RKO (cell line): Measurements from ENCODE around the gene TNFSF12.

Experiments used
- DNase-seq: peaks from one replicate; pipeline ENCODE4 v3.0.0-alpha.2; 2016; ENCODE audit warnings: low spot score

The TNFSF12 gene

GRCh38 chr17:7544911-7545310, 3.9 kb upstream of the TNFSF12 start:
- no peak for DNase-seq

- DNase-seq, result no peak
These were observed 670 bp downstream of the TNFSF12 start for GRCh38 chr17:7549401-7550055.

- no peak for DNase-seq
These were observed 1.5 kb downstream of the TNFSF12 start for GRCh38 chr17:7550344-7550743.

- no peak for DNase-seq
These were observed 2.5 kb downstream of the TNFSF12 start for GRCh38 chr17:7551396-7551795.

DNA sequence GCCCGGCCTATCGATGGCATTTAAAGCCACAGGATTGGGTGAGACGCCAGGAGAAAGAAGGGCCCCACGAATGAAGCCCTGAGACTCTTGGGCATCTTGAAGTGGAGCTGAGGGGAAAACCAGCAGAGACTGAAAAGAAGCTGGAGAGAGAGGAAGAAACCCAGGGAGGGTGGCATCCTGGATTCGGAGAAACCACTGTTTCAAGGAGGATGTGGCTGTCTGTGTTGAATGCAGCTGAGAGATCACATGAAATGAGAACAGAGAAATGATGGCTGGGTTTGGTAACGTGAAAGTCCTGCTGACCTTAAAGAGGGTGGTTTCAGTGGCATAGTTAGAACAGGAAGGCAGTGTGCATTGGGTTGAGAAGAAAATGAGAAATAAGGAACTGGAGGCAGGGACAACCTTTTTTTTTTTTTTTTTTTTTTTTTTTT, 3.8 kb downstream of the TNFSF12 start:
- no peak for DNase-seq

GRCh38 chr17:7553356-7553755, 4.5 kb downstream of the TNFSF12 start:
- no peak for DNase-seq

DNA sequence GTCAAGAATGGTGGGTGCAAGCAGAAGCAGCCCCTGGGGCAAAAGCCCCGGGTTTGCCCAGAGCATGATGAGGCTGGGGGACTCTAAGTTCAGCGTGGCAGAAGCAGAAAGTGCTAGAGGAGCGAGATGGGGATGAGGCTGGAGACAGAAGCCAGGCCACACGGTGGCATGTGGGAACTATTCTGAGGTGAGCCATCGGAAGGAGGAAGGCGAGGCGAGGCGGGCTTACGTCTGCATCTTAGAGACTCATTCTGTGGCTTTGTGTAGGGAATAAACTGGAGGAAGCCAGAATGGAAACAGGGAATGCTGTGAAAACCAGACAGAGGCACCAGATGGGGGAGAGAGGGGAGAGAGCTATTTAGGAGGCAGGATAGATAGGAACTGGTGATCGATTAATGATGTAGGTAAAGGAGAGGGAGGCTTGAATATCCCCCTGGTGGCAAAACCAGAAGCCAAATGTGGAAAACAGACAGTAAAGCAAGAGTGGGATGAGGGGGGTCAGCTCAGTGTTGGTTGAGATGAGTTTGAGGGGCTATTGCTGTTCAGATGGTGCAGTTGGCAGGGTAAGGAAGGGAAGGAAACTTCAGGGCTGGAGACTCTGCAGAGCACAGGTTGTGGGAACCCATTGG, 6.6 kb downstream of the TNFSF12 start:
- DNase-seq, result no peak

DNA sequence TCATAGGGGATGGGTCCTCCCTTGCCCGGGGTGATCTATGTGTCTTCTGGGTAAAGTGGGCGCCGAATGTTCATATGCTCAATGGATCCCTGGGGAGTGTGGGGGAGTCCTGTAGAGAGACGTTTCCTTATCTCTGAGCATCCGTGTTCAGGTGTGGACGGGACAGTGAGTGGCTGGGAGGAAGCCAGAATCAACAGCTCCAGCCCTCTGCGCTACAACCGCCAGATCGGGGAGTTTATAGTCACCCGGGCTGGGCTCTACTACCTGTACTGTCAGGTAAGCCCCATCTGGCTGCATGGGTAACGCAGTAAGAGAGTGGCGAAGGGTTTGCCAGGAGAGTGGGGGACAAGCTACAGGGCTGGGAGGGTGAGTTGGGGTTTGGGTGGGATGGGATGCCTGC, 7.8 kb downstream of the TNFSF12 start:
- no peak for DNase-seq

- DNase-seq, result no peak
These were observed 8.4 kb downstream of the TNFSF12 start for GRCh38 chr17:7557147-7557764.

DNA sequence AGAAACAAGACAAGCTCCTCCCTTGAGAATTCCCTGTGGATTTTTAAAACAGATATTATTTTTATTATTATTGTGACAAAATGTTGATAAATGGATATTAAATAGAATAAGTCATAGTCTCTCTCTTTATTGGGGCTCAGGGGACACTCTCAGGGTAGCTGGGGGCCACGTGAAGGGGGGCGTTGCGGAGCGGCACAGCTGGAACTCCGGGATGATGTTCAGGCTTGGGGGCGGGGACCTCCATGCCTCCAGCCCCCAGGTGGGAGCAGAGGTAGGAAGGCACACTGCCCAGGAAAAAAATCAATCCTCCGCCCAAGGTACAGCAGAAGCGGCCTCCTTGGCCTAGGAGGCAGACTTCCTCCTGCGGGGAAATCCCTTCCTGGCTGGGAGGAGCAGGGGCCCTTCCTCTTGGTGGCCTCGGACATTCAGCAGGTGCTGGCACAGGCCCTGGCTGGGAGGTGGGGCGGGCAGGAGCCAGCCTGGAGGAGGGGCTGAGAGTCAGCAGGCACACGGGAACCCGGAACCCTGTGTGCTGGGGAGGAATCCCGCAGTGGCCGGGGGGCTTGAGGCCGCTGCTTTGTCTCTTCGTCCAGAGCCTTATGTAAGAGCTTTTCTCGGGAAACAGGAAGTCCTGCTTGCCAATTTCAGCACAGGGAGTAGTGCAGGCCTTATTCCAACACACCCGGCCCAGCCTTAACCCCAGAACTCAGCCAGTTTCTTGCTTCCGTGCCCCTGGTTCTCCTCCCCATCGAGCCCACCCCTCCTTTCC, 9.1 kb downstream of the TNFSF12 start:
- no peak for DNase-seq

DNA sequence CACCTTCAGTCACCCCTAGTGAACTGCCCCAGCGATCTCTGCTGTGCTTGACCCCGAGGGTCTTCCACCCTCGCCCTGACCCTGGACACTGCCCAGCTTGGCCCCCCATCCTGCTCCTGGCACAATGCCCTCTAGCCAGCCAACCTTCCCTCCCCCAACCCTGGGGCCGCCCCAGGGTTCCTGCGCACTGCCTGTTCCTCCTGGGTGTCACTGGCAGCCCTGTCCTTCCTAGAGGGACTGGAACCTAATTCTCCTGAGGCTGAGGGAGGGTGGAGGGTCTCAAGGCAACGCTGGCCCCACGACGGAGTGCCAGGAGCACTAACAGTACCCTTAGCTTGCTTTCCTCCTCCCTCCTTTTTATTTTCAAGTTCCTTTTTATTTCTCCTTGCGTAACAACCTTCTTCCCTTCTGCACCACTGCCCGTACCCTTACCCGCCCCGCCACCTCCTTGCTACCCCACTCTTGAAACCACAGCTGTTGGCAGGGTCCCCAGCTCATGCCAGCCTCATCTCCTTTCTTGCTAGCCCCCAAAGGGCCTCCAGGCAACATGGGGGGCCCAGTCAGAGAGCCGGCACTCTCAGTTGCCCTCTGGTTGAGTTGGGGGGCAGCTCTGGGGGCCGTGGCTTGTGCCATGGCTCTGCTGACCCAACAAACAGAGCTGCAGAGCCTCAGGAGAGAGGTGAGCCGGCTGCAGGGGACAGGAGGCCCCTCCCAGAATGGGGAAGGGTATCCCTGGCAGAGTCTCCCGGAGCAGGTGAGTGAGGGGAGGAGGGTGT, 9.9 kb downstream of the TNFSF12 start, which contains the start of gene TNFSF13:
TNFSF13 (plus strand) TSS at position 207 of the 776 bp plus-strand sequence; CDS start at position 497, 290 bp downstream.
- DNase-seq, result no peak

DNA sequence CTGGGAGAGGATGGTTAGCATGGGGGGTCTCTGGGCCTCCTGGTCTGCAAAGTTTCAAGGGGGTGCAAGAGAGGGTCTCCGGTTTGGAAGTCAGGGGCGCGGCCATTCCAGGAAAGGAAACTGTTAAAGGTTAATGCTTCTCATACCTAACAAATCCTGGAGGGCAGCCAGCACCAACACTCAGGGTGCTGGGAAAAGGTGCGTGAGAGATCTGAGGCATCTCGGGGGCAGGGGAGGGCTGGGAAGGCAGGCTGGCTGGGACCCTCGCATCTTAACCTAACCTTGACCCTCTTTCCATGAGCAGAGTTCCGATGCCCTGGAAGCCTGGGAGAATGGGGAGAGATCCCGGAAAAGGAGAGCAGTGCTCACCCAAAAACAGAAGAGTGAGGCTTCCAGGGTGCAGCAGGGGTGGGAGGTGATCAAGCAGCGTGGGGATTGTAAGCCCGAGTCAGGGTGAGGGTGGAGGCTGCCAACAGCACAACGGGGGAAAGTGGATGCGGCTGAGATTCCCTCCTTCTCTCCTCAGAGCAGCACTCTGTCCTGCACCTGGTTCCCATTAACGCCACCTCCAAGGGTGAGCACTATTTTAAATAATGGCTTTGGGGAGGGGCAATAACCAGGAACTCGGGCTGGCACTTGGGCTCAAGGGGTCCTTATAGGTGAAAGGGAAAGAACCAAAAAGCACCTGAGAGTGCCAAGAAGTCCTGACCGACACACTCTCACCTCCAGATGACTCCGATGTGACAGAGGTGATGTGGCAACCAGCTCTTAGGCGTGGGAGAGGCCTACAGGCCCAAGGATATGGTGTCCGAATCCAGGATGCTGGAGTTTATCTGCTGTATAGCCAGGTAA, 10.7 kb downstream of the TNFSF12 start:
- DNase-seq, result no peak

DNA sequence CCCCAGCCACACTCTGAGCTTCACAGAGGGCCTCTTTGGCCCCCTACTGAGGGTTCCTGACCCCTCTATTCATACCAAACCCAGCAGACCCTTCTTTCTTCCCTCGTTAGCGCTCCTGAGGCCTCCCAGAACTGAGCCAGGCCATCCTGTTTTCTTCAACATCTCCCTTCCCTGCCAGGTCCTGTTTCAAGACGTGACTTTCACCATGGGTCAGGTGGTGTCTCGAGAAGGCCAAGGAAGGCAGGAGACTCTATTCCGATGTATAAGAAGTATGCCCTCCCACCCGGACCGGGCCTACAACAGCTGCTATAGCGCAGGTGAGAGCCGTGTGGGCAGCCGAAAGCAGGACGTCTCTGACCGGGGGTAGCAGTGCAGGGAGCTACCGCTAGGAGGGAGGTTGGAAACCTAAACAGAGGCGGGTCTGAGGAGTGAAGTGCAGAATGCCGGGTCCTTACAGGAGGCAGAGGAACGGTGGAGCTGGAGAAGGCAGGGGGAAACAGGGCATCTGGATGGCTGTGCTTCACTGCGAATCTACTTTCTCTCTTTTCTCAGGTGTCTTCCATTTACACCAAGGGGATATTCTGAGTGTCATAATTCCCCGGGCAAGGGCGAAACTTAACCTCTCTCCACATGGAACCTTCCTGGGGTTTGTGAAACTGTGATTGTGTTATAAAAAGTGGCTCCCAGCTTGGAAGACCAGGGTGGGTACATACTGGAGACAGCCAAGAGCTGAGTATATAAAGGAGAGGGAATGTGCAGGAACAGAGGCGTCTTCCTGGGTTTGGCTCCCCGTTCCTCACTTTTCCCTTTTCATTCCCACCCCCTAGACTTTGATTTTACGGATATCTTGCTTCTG, 11.5 kb downstream of the TNFSF12 start:
- DNase-seq, result peak; percentile 68

GRCh38 chr17:7561028-7561575, 12.2 kb downstream of the TNFSF12 start:
- DNase-seq, result peak; percentile 89

GRCh38 chr17:7561589-7562207, 12.8 kb downstream of the TNFSF12 start, which contains the start of gene SENP3:
SENP3 (plus strand) TSS chr17:7561919; CDS start chr17:7563077, 1,158 bp downstream.
- peak; percentile 91 for DNase-seq

GRCh38 chr17:7562208-7562605, 13.3 kb downstream of the TNFSF12 start:
- DNase-seq, result peak; percentile 46

DNA sequence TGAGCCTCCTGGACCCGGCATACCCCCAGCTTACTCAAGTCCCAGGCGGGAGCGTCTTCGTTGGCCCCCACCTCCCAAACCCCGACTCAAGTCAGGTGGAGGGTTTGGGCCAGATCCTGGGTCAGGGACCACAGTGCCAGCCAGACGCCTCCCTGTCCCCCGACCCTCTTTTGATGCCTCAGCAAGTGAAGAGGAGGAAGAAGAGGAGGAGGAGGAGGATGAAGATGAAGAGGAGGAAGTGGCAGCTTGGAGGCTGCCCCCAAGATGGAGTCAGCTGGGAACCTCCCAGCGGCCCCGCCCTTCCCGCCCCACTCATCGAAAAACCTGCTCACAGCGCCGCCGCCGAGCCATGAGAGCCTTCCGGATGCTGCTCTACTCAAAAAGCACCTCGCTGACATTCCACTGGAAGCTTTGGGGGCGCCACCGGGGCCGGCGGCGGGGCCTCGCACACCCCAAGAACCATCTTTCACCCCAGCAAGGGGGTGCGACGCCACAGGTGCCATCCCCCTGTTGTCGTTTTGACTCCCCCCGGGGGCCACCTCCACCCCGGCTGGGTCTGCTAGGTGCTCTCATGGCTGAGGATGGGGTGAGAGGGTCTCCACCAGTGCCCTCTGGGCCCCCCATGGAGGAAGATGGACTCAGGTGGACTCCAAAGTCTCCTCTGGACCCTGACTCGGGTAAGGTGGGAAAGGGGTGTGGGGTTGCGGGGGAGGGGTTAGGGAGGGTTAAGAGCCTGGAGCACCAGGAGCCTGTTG, 14.4 kb downstream of the TNFSF12 start:
- peak; percentile 69 for DNase-seq

- DNase-seq, result no peak
These were observed 20.7 kb downstream of the TNFSF12 start for GRCh38 chr17:7569571-7569970.
